Thyroid gland (tissue), 4 donors: ENCODE results near the gene GLRA3.

Source experiments
- POLR2A ChIP-seq, 2 donors: fragments of 450-650 bp; IDR thresholded peaks; one replicate each; pipeline ENCODE4 v1.6.1; 2017; ENCODE audit warnings: antibody characterized with exemption in 2 of 2, mild to moderate bottlenecking in 2 of 2, moderate library complexity in 1 of 2
- TF ChIP-seq, protein P1 (sequence below), 6 experiments: fragments of 200-600 bp in 3 of 6; fragments of 450-650 bp in 3 of 6; sonication (generic) in 3 of 6; IDR thresholded peaks; one replicate each; pipeline ENCODE4 v1.5.1; 2016 to 2019; ENCODE audit warnings: antibody characterized with exemption in 6 of 6, mild to moderate bottlenecking in 2 of 6, inconsistent platforms in 1 of 6, moderate library complexity in 1 of 6

DNA sequence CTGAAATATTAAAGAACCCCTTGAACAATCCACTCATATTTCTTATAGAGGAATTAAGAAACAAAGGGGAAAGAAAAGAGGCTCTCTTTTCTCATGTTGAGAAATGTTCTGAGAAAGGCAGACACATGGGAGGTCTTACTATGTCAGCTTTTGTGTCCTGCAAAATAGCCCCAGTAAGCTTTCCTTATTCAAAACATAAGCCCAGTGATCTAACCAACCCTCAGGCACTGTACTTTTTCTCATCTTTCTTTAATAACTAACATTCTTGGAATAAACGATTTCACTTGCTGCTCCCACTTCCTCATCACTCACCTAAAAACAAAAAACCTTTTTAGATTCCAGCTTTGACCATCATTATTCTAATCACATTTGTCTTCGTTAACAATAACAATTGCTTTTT lies 115.9 kb downstream of the GLRA3 start:
- TF ChIP-seq POLR2A (IDR thresholded peaks at IDR 0.05) = no peak
- TF ChIP-seq, protein P1, sequence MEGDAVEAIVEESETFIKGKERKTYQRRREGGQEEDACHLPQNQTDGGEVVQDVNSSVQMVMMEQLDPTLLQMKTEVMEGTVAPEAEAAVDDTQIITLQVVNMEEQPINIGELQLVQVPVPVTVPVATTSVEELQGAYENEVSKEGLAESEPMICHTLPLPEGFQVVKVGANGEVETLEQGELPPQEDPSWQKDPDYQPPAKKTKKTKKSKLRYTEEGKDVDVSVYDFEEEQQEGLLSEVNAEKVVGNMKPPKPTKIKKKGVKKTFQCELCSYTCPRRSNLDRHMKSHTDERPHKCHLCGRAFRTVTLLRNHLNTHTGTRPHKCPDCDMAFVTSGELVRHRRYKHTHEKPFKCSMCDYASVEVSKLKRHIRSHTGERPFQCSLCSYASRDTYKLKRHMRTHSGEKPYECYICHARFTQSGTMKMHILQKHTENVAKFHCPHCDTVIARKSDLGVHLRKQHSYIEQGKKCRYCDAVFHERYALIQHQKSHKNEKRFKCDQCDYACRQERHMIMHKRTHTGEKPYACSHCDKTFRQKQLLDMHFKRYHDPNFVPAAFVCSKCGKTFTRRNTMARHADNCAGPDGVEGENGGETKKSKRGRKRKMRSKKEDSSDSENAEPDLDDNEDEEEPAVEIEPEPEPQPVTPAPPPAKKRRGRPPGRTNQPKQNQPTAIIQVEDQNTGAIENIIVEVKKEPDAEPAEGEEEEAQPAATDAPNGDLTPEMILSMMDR (IDR thresholded peaks at IDR 0.05) = no peak
